ENCODE results near the gene SLC26A2. TPM values are rescaled to one million over a fixed set of nuclear protein-coding genes. Genes with fewer than 3 reads are reported as not detected.

Gene SLC26A2
- total RNA-seq, 1 experiment from 2014 or later: 34.6 TPM

DNA sequence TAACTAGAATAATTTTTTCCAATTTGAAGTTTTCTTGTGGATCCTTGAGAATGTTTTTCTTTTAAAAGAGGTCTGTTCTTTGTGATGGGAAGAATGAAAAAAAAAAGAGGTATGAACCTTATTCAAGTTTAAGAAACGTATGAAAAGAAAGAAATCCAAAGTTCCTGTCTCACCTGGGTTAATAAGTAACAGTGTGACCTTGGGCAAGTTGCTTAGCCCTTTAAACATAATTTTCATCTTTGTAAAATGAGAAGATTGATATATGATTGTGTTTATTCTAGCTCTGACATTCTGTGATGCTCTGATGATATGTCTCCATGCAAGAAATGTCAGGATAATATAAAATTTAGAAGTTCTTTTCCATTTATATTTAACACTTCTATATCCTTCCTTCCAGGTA is 19.3 kb downstream of the SLC26A2 start:
- no TSS peak for BruUV-seq (replicated peaks)
- peaks cover 17% of the 10 kb centered on the region for H3K36me3 Mint-ChIP-seq (ENCODE audit: insufficient read depth, unreplicated experiment)
- DNase-seq: no peak
- H3K27ac Mint-ChIP-seq (ENCODE audit: unreplicated experiment): no peak overlapping the region
- H3K4me3 Mint-ChIP-seq (ENCODE audit: low read depth, unreplicated experiment): no peak overlapping the region
- CTCF ChIA-PET: no interaction called here
- H3K4me1 Mint-ChIP-seq (ENCODE audit: low read depth, unreplicated experiment): no peaks in the 10 kb centered on the region
- H3K27me3 Mint-ChIP-seq (ENCODE audit: unreplicated experiment): no peaks in the 10 kb centered on the region
- H3K9me3 Mint-ChIP-seq (ENCODE audit: low read depth, unreplicated experiment): no peaks in the 10 kb centered on the region
- intact Hi-C loops (cut with micrococcal nuclease; ENCODE audit: unreplicated experiment): no loop called here
- TF ChIP-seq, protein P1, sequence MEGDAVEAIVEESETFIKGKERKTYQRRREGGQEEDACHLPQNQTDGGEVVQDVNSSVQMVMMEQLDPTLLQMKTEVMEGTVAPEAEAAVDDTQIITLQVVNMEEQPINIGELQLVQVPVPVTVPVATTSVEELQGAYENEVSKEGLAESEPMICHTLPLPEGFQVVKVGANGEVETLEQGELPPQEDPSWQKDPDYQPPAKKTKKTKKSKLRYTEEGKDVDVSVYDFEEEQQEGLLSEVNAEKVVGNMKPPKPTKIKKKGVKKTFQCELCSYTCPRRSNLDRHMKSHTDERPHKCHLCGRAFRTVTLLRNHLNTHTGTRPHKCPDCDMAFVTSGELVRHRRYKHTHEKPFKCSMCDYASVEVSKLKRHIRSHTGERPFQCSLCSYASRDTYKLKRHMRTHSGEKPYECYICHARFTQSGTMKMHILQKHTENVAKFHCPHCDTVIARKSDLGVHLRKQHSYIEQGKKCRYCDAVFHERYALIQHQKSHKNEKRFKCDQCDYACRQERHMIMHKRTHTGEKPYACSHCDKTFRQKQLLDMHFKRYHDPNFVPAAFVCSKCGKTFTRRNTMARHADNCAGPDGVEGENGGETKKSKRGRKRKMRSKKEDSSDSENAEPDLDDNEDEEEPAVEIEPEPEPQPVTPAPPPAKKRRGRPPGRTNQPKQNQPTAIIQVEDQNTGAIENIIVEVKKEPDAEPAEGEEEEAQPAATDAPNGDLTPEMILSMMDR (IDR thresholded peaks at IDR 0.05; ENCODE audit: unreplicated experiment): no peak

DNA sequence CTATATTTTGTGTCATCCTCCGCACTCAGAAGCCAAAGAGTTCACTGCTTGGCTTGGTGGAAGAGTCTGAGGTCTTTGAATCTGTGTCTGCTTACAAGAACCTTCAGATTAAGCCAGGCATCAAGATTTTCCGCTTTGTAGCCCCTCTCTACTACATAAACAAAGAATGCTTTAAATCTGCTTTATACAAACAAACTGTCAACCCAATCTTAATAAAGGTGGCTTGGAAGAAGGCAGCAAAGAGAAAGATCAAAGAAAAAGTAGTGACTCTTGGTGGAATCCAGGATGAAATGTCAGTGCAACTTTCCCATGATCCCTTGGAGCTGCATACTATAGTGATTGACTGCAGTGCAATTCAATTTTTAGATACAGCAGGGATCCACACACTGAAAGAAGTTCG is 20.6 kb downstream of the SLC26A2 start:
- intact Hi-C loops (cut with micrococcal nuclease; ENCODE audit: unreplicated experiment): no loop called here
- BruUV-seq (replicated peaks): no TSS peak
- no peaks in the 10 kb centered on the region for H3K27me3 Mint-ChIP-seq (ENCODE audit: unreplicated experiment)
- H3K4me3 Mint-ChIP-seq (ENCODE audit: low read depth, unreplicated experiment): no peak overlapping the region
- H3K9me3 Mint-ChIP-seq (ENCODE audit: low read depth, unreplicated experiment): no peaks in the 10 kb centered on the region
- no peak for DNase-seq
- H3K4me1 Mint-ChIP-seq (ENCODE audit: low read depth, unreplicated experiment): no peaks in the 10 kb centered on the region
- H3K36me3 Mint-ChIP-seq (ENCODE audit: insufficient read depth, unreplicated experiment): peaks cover 17% of the 10 kb centered on the region
- TF ChIP-seq, protein P1 (IDR thresholded peaks at IDR 0.05; ENCODE audit: unreplicated experiment): no peak
- no peak overlapping the region for H3K27ac Mint-ChIP-seq (ENCODE audit: unreplicated experiment)
- CTCF ChIA-PET: no interaction called here

DNA sequence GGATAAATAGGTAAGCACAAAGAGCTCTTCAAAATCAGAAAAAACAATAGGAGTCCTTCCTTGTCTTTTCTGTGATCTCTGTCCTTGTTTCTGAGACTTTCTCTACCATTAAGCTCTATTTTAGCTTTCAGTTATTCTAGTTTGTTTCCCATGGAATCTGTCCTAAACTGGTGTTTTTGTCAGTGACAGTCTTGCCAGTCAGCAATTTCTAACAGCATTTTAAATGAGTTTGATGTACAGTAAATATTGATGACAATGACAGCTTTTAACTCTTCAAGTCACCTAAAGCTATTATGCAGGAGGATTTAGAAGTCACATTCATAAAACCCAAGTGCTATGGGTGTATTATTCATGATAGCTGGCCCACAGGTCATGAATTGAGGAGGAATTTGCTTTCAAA is 21.9 kb downstream of the SLC26A2 start:
- Mint-ChIP-seq H3K27ac (ENCODE audit: unreplicated experiment) (no peak overlapping the region), H3K4me1 (ENCODE audit: low read depth, unreplicated experiment) (no peaks in the 10 kb centered on the region), H3K27me3 (ENCODE audit: unreplicated experiment) (no peaks in the 10 kb centered on the region), H3K36me3 (ENCODE audit: insufficient read depth, unreplicated experiment) (peaks cover 12% of the 10 kb centered on the region), H3K9me3 (ENCODE audit: low read depth, unreplicated experiment) (no peaks in the 10 kb centered on the region), H3K4me3 (ENCODE audit: low read depth, unreplicated experiment) (no peak overlapping the region)
- intact Hi-C loops (cut with micrococcal nuclease; ENCODE audit: unreplicated experiment): no loop called here
- CTCF ChIA-PET: no interaction called here
- no peak for DNase-seq
- no TSS peak for BruUV-seq (replicated peaks)
- TF ChIP-seq, protein P1 (IDR thresholded peaks at IDR 0.05; ENCODE audit: unreplicated experiment): no peak

DNA sequence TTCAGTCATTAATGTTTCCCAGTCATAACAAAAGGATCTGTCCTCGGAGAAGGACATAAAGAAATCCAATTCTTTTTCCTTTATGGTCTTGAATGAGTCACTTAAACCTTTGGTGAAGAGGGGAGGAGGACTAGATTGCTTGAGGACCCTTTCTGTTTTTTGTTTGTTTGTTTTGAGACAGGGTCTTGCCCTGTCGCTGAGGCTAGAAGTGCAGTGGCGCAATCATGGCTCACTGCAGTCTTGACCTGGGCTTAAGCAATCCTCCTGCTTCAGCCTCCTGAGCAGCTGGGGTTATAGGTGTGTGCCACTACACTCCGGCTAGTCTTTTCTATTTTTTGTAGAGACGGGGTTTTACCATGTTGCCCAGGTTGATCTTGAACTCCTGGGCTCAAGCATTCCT is 27.6 kb downstream of the SLC26A2 start:
- no TSS peak for BruUV-seq (replicated peaks)
- TF ChIP-seq, protein P1 (IDR thresholded peaks at IDR 0.05; ENCODE audit: unreplicated experiment): no peak
- Mint-ChIP-seq H3K27me3 (ENCODE audit: unreplicated experiment) (no peaks in the 10 kb centered on the region), H3K4me1 (ENCODE audit: low read depth, unreplicated experiment) (peaks cover 13% of the 10 kb centered on the region), H3K27ac (ENCODE audit: unreplicated experiment) (no peak overlapping the region), H3K36me3 (ENCODE audit: insufficient read depth, unreplicated experiment) (no peaks in the 10 kb centered on the region), H3K9me3 (ENCODE audit: low read depth, unreplicated experiment) (no peaks in the 10 kb centered on the region), H3K4me3 (ENCODE audit: low read depth, unreplicated experiment) (no peak overlapping the region)
- intact Hi-C loops (cut with micrococcal nuclease; ENCODE audit: unreplicated experiment): no loop called here
- DNase-seq: no peak
- CTCF ChIA-PET: no interaction called here

Measured in Calu3 (cell line).